Thoracic aorta (tissue), 2 donors: ENCODE data around the gene GLRA3. TPM values are rescaled to one million over a fixed set of nuclear protein-coding genes. Genes with fewer than 3 reads are reported as not detected.

Source experiments
- ATAC-seq: fragments of 150-250 bp; one replicate; pipeline ENCODE4 v1.8.0; 2017; ENCODE audit warnings: low read depth; ENCODE audit not compliant: insufficient number of reproducible peaks, low FRiP score
- DNase-seq: peaks from one replicate; pipeline ENCODE4 v3.0.0-alpha.2; 2020; ENCODE audit warnings: low spot score
- H3K27ac ChIP-seq, 2 donors: fragments of 200-600 bp; sonication (generic); 1 replicate in 1 of 2; 2 replicates in 1 of 2; pipeline ENCODE4 v1.5.1; 2016; ENCODE audit warnings: mild to moderate bottlenecking in 2 of 2, moderate library complexity in 2 of 2
- H3K27me3 ChIP-seq: fragments of 200-600 bp; sonication (generic); replicated peaks from 2 replicates; pipeline ENCODE4 v1.6.0; 2016; ENCODE audit warnings: mild to moderate bottlenecking; ENCODE audit not compliant: insufficient read depth
- H3K36me3 ChIP-seq: fragments of 200-600 bp; sonication (generic); one replicate; pipeline ENCODE4 v1.5.1; 2016
- H3K4me1 ChIP-seq, 2 donors: fragments of 200-600 bp; sonication (generic); 1 replicate in 1 of 2; 2 replicates in 1 of 2; pipeline versions ENCODE4 v1.5.1 to v1.6.0; 2016; ENCODE audit warnings: low read depth in 2 of 2, mild to moderate bottlenecking in 1 of 2; ENCODE audit not compliant: control insufficient read depth in 1 of 2
- H3K4me3 ChIP-seq: fragments of 200-600 bp; sonication (generic); 2 replicates; pipeline ENCODE4 v1.5.1; 2016; ENCODE audit warnings: mild to moderate bottlenecking
- H3K9me3 ChIP-seq: fragments of 200-600 bp; sonication (generic); 2 replicates; pipeline ENCODE4 v1.5.1; 2016
- total RNA-seq, 2 donors: library from RNA; depleted of rRNA; stranded (reverse); fragments of >200 nt; gene quantifications; one replicate each; pipeline versions ENCODE4 v1.1.0 to v1.2.3, GENCODE V29; 2016
- TF ChIP-seq, protein P1 (sequence below): fragments of 200-600 bp; sonication (generic); IDR thresholded peaks from one replicate; pipeline ENCODE4 v1.5.1; 2019; ENCODE audit warnings: antibody characterized with exemption

The GLRA3 gene
- total RNA-seq, 2 donors from 2014 or later = not detected

DNA sequence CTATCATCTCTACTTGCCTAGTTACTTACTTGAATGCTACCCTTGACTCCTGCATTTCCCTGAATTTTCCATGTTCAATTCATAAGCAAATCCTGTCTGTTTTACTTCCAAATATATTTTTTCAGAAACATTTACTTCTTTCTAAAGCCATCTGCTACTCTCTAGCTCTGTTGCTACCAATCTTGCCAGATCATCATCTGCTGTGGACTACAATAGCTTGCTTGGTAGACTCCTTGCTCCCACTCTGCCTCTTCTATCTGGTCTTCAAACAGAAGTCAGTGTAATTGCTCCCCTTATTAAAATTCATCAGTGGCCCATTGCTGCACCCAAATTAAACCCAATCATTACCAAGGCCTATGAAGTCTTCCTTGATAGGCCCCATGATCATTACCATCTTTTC is 155.2 kb downstream of the GLRA3 start:
- H3K4me3 ChIP-seq = no peak overlapping the region
- ATAC-seq (no peak), DNase-seq (no peak)
- no peaks in the 10 kb centered on the region for H3K4me1 ChIP-seq
- H3K36me3 ChIP-seq = no peaks in the 10 kb centered on the region
- H3K27me3 ChIP-seq = no peaks in the 10 kb centered on the region
- no peak overlapping the region for H3K27ac ChIP-seq
- no peaks in the 10 kb centered on the region for H3K9me3 ChIP-seq
- TF ChIP-seq, protein P1, sequence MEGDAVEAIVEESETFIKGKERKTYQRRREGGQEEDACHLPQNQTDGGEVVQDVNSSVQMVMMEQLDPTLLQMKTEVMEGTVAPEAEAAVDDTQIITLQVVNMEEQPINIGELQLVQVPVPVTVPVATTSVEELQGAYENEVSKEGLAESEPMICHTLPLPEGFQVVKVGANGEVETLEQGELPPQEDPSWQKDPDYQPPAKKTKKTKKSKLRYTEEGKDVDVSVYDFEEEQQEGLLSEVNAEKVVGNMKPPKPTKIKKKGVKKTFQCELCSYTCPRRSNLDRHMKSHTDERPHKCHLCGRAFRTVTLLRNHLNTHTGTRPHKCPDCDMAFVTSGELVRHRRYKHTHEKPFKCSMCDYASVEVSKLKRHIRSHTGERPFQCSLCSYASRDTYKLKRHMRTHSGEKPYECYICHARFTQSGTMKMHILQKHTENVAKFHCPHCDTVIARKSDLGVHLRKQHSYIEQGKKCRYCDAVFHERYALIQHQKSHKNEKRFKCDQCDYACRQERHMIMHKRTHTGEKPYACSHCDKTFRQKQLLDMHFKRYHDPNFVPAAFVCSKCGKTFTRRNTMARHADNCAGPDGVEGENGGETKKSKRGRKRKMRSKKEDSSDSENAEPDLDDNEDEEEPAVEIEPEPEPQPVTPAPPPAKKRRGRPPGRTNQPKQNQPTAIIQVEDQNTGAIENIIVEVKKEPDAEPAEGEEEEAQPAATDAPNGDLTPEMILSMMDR = no peak

GRCh38 chr4:174672276-174672675 is 156.8 kb downstream of the GLRA3 start:
- no peak overlapping the region for H3K27ac ChIP-seq
- no peaks in the 10 kb centered on the region for H3K27me3 ChIP-seq
- ATAC-seq = no peak
- H3K4me3 ChIP-seq = no peak overlapping the region
- DNase-seq = no peak
- no peaks in the 10 kb centered on the region for H3K9me3 ChIP-seq
- TF ChIP-seq, protein P1 = no peak
- H3K36me3 ChIP-seq = no peaks in the 10 kb centered on the region
- H3K4me1 ChIP-seq = no peaks in the 10 kb centered on the region

DNA sequence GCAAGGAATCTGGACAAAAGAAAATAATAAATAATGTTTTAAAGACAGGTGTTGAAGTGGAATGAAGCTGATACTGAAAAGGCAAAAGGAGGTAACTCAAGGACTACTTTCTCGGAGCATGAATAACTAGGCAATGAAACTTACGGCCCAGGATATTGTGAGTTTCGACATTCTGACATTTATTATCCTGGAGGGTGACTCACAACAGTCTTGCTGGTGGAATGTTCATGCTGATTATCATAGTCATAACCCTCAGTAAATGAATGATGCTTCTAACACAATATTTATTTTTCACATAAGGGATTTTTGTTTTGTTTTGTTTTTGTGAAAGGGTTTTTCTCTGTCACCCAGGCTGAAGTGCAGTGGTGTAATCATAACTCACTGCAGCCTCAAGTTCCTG is 159.8 kb downstream of the GLRA3 start:
- Histone ChIP-seq H3K36me3 (no peaks in the 10 kb centered on the region), H3K27ac (no peak overlapping the region), H3K9me3 (no peaks in the 10 kb centered on the region), H3K27me3 (no peaks in the 10 kb centered on the region), H3K4me1 (no peaks in the 10 kb centered on the region), H3K4me3 (no peak overlapping the region)
- ATAC-seq (no peak), DNase-seq (no peak)
- TF ChIP-seq, protein P1 = no peak

GRCh38 chr4:174665799-174666198 is 163.2 kb downstream of the GLRA3 start:
- no peak overlapping the region for H3K27ac ChIP-seq
- no peaks in the 10 kb centered on the region for H3K4me1 ChIP-seq
- H3K36me3 ChIP-seq = no peaks in the 10 kb centered on the region
- no peaks in the 10 kb centered on the region for H3K27me3 ChIP-seq
- ATAC-seq (no peak), DNase-seq (no peak)
- no peaks in the 10 kb centered on the region for H3K9me3 ChIP-seq
- no peak overlapping the region for H3K4me3 ChIP-seq
- TF ChIP-seq, protein P1 = no peak

DNA sequence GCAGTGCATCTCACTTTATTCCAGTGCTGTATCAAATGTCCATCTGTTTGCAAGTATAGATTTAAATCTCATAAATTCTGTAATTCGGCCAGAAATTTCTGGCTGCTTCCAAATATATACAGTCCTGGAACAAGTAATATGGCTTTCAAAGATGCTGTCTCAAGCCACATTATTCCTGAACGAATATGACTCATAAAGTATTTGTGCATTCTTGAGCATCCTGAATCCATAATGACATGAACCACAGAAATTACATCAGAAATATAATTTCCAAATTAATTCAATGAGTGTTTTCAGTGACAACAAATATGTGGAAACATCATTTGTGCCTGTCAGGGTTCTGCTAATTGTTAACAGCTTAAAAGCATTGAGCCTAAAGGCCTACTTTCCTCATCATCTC is 165.8 kb downstream of the GLRA3 start:
- H3K4me1 ChIP-seq = no peaks in the 10 kb centered on the region
- H3K9me3 ChIP-seq = no peaks in the 10 kb centered on the region
- ATAC-seq (no peak), DNase-seq (no peak)
- H3K4me3 ChIP-seq = no peak overlapping the region
- TF ChIP-seq, protein P1 = no peak
- H3K36me3 ChIP-seq = no peaks in the 10 kb centered on the region
- H3K27me3 ChIP-seq = no peaks in the 10 kb centered on the region
- H3K27ac ChIP-seq = no peak overlapping the region
